Sigmoid colon (tissue), 7 donors: ENCODE results near the gene NLRX1. TPM values are rescaled to one million over a fixed set of nuclear protein-coding genes. Genes with fewer than 3 reads are reported as not detected.
"Not testable (repeated sequence)": the region's sequence is repeated elsewhere in the genome, so short reads cannot be mapped to it uniquely, and the experiment has no call there.

Experiments
- DNase-seq: peaks from one replicate; pipeline ENCODE4 v3.0.0-alpha.2; 2019
- H3K27ac ChIP-seq, 4 donors: fragments of 200-600 bp; sonication (generic); one replicate each; pipeline ENCODE4 v1.5.1; 2016 to 2019; ENCODE audit warnings: mild to moderate bottlenecking in 1 of 4
- H3K27me3 ChIP-seq, 3 donors: fragments of 200-600 bp; sonication (generic); one replicate each; pipeline ENCODE4 v1.5.1; 2019; ENCODE audit warnings: mild to moderate bottlenecking in 1 of 3
- H3K36me3 ChIP-seq, 4 donors: fragments of 200-600 bp; sonication (generic); one replicate each; pipeline ENCODE4 v1.5.1; 2016 to 2019
- H3K4me1 ChIP-seq, 4 donors: fragments of 200-600 bp; sonication (generic); one replicate each; pipeline ENCODE4 v1.5.1; 2017 to 2019
- H3K4me3 ChIP-seq, 4 donors: fragments of 200-600 bp; sonication (generic); one replicate each; pipeline ENCODE4 v1.5.1; 2017 to 2019; ENCODE audit warnings: mild to moderate bottlenecking in 2 of 4, moderate library complexity in 1 of 4
- H3K9me3 ChIP-seq, 4 donors: fragments of 200-600 bp in 3 of 4; sonication (generic) in 3 of 4; one replicate each; pipeline versions ENCODE4 v1.5.1 to v1.6.1; 2013 to 2019
- EP300 ChIP-seq, 4 donors: sonication (generic); formaldehyde crosslinking; IDR thresholded peaks; one replicate each; pipeline ENCODE4 v1.6.1; 2017; ENCODE audit warnings: antibody characterized with exemption in 4 of 4
- POLR2A ChIP-seq, 2 donors: fragments of 450-650 bp; IDR thresholded peaks; one replicate each; pipeline ENCODE4 v1.6.1; 2016; ENCODE audit warnings: antibody characterized with exemption in 2 of 2, mild to moderate bottlenecking in 2 of 2, moderate library complexity in 2 of 2
- POLR2AphosphoS5 ChIP-seq, 4 donors: sonication (generic); formaldehyde crosslinking; IDR thresholded peaks; one replicate each; pipeline ENCODE4 v1.6.1; 2017; ENCODE audit warnings: antibody characterized with exemption in 4 of 4
- WGBS, 2 donors: extraction: QIAGEN DNeasy Blood & Tissue Kit; methylation state at CpG; one replicate each; pipeline ENCODE4 v1.1.7; 2013; 5-methylcytosine and 5-hydroxymethylcytosine counted together
- intact Hi-C: fragments of 100-400 bp; cut with DNase I; formaldehyde crosslinking; loops from one replicate; pipeline ENCODE4 v1.15.1; 2023
- polyA plus RNA-seq, 3 donors: library from polyadenylated mRNA; stranded (reverse); fragments of 200-250 nt; gene quantifications; one replicate each; pipeline ENCODE4 v1.2.3, GENCODE V29; 2013
- total RNA-seq, 4 donors: library from RNA; depleted of rRNA; stranded (reverse); fragments of >200 nt; gene quantifications; one replicate each; pipeline ENCODE4 v1.1.0, GENCODE V29; 2016
- TF ChIP-seq, protein P1 (sequence below), 4 experiments: fragments of 450-650 bp in 3 of 4; fragments of 200-600 bp in 1 of 4; IDR thresholded peaks; one replicate each; pipeline ENCODE4 v1.5.1; 2016 to 2019; ENCODE audit warnings: antibody characterized with exemption in 4 of 4, mild to moderate bottlenecking in 3 of 4, moderate library complexity in 2 of 4
- donor health status: healthy with polysubstance abuse.
- donor health status: Bipolar disorder and iron deficiency.
- donor health status: healthy.

NLRX1 gene
- total and polyA plus RNA-seq, 7 donors, result 3.9 to 21.9 (median 10.7) TPM

DNA sequence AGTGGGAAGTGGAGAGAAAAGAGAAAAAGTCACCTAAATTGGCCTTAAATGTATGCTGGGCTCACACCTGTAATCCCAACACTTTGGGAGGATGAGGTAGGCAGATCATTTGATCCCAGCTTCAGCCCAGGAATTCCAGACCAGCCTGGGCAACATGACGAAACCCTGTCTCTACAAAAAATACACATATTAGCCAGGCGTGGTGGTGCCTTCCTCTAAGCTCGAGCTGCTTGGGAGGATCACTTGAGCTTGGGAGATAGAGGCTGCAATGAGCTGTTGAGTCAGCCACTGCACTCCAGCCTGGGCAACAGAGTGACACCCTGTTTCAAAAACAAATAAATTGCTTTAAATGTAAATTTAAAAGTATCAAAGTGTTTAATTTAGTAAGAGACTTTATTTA, 41.5 kb downstream of the NLRX1 start:
- Histone ChIP-seq H3K27ac (no peak overlapping the region), H3K4me1 (peaks cover 0 to 29% (median 20%) of the 10 kb centered on the region in 4 donors), H3K27me3 (no peaks in the 10 kb centered on the region), H3K36me3 (no peaks in the 10 kb centered on the region), H3K4me3 (no peak overlapping the region), H3K9me3 (no peaks in the 10 kb centered on the region)
- TF ChIP-seq POLR2AphosphoS5 (IDR thresholded peaks at IDR 0.05), result no peak
- TF ChIP-seq, protein P1, sequence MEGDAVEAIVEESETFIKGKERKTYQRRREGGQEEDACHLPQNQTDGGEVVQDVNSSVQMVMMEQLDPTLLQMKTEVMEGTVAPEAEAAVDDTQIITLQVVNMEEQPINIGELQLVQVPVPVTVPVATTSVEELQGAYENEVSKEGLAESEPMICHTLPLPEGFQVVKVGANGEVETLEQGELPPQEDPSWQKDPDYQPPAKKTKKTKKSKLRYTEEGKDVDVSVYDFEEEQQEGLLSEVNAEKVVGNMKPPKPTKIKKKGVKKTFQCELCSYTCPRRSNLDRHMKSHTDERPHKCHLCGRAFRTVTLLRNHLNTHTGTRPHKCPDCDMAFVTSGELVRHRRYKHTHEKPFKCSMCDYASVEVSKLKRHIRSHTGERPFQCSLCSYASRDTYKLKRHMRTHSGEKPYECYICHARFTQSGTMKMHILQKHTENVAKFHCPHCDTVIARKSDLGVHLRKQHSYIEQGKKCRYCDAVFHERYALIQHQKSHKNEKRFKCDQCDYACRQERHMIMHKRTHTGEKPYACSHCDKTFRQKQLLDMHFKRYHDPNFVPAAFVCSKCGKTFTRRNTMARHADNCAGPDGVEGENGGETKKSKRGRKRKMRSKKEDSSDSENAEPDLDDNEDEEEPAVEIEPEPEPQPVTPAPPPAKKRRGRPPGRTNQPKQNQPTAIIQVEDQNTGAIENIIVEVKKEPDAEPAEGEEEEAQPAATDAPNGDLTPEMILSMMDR (IDR thresholded peaks at IDR 0.05), result no peak
- no peak for TF ChIP-seq POLR2A (IDR thresholded peaks at IDR 0.05)
- no peak for TF ChIP-seq EP300 (IDR thresholded peaks at IDR 0.05)
- 81 to 88% methylated on average over 3 of the region's 3 CpGs for WGBS, 2 donors
- intact Hi-C loops, result no loop called here
- DNase-seq, result no peak

DNA sequence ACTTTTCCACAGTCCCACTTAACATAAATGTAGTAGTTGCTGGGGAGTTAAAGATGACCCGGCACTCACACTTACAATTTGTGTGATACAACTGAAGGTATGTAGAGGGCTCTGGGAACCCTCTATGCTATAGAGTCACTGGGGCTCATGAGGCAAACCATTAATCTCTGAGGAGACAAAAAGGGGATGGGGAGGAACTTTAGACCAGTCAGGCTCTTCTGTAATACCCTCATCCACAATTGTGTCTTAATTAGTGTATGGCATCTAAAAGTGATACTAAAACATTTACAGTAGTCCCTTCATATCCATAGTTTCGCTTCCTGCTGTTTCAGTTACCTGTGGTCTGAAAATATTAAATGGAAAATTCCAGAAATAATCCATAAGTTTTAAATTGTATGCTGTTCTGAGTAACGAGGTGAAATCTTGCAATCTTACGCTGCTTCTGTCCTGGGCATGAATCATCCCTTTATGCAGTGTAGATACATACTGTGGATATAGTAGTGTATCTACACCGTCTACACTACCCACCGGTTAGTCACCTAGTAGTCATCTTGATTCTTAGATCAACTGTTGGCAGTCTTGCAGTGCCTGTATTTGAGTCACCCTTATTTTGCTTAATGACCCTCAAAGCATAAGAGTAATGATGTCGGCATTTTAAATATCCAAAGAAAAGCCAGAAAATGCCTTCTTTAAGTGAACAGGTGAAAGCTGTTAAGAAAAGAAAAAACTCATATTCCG, 49.8 kb downstream of the NLRX1 start:
- H3K27ac ChIP-seq, result no peak overlapping the region
- TF ChIP-seq, protein P1 (IDR thresholded peaks at IDR 0.05), result no peak
- no peak for TF ChIP-seq EP300 (IDR thresholded peaks at IDR 0.05)
- TF ChIP-seq POLR2AphosphoS5 (IDR thresholded peaks at IDR 0.05), result no peak
- TF ChIP-seq POLR2A (IDR thresholded peaks at IDR 0.05), result no peak

DNA sequence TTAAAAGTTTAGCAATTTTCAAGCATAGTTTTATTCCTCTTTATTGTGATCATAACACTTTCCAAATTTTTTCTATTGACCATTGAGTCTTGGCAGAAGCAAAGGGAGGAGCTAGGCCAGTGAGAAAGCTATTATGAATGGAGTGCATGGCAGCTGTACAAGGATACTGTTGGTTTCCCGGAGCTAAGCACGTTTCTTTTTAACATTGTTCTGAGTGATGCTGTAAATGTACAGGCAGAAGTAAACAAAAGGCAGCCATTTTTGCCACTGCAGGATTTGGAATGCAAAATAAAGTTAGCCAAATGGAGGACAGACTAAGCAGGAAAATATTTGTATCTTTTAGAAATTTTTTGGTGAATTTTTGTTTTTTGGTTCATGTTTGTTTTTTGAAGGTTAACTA, 53.8 kb downstream of the NLRX1 start:
- WGBS, 2 donors, result 8 to 24% methylated on average over 2 of the region's 2 CpGs
- no peak overlapping the region for H3K4me3 ChIP-seq
- H3K4me1 ChIP-seq, result peaks cover 0 to 15% (median 13%) of the 10 kb centered on the region in 4 donors
- no peak for DNase-seq
- TF ChIP-seq, protein P1 (IDR thresholded peaks at IDR 0.05), result no peak
- TF ChIP-seq POLR2AphosphoS5 (IDR thresholded peaks at IDR 0.05) (no peak), EP300 (IDR thresholded peaks at IDR 0.05) (no peak), POLR2A (IDR thresholded peaks at IDR 0.05) (no peak)
- H3K27me3 ChIP-seq, result no peaks in the 10 kb centered on the region
- H3K9me3 ChIP-seq, result no peaks in the 10 kb centered on the region
- H3K27ac ChIP-seq, result peak overlapping the region in 3 of 4 donors; percentile 15 to 60 (median 36)
- intact Hi-C loops, result no loop called here
- no peaks in the 10 kb centered on the region for H3K36me3 ChIP-seq

More for the DNA sequence above, 49.8 kb downstream of the NLRX1 start:
- no peak for DNase-seq
- no peak overlapping the region for H3K4me3 ChIP-seq
- no peaks in the 10 kb centered on the region for H3K36me3 ChIP-seq
- H3K4me1 ChIP-seq, result peaks cover 0 to 15% (median 13%) of the 10 kb centered on the region in 4 donors
- 88 to 91% methylated on average over 8 of the region's 8 CpGs for WGBS, 2 donors
- intact Hi-C loops, result no loop called here
- no peaks in the 10 kb centered on the region for H3K27me3 ChIP-seq
- no peaks in the 10 kb centered on the region for H3K9me3 ChIP-seq

DNA sequence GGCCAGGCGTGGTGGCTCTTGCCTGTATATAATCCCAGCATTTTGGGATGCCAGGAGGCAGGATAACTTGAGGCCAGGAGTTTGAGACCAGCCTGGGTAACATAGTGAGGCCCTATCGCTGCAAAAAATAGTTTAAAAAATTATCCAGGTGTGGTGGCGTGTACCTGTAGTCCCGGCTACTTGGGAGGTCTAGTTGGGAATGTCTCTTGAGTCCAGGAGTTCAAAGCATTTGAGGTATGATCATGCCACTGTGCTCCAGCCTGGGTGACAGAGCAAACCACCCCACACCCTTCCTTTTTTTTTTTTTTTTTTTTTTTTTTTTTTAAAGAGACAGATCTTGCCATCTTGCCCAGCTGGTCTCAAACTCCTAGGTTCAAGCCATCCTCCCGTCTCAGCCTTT, 54.4 kb downstream of the NLRX1 start:
- WGBS, 2 donors, result 95 to 98% methylated on average over 5 of the region's 5 CpGs
- Histone ChIP-seq H3K27ac (peak overlapping the region in 3 of 4 donors; percentile 15 to 60 (median 36)), H3K9me3 (no peaks in the 10 kb centered on the region), H3K36me3 (no peaks in the 10 kb centered on the region), H3K27me3 (no peaks in the 10 kb centered on the region), H3K4me1 (peaks cover 0 to 15% (median 13%) of the 10 kb centered on the region in 4 donors), H3K4me3 (no peak overlapping the region)
- DNase-seq, result no peak
- intact Hi-C loops, result no loop called here
- TF ChIP-seq POLR2A (IDR thresholded peaks at IDR 0.05), result no peak

- H3K4me1 ChIP-seq, result peaks cover 0 to 16% (median 13%) of the 10 kb centered on the region in 4 donors
- 90 to 93% methylated on average over 1 of the region's 1 CpG for WGBS, 2 donors
- H3K4me3 ChIP-seq, result no peak overlapping the region
- no peaks in the 10 kb centered on the region for H3K9me3 ChIP-seq
- no peaks in the 10 kb centered on the region for H3K27me3 ChIP-seq
- H3K36me3 ChIP-seq, result no peaks in the 10 kb centered on the region
- TF ChIP-seq, protein P1 (IDR thresholded peaks at IDR 0.05), result no peak
- TF ChIP-seq POLR2AphosphoS5 (IDR thresholded peaks at IDR 0.05), result no peak
- TF ChIP-seq POLR2A (IDR thresholded peaks at IDR 0.05), result no peak
- no peak for TF ChIP-seq EP300 (IDR thresholded peaks at IDR 0.05)
- intact Hi-C loops, result no loop called here
- no peak overlapping the region for H3K27ac ChIP-seq
- no peak for DNase-seq
Measured at GRCh38 chr11:119223856-119224255, 55.3 kb downstream of the NLRX1 start.

DNA sequence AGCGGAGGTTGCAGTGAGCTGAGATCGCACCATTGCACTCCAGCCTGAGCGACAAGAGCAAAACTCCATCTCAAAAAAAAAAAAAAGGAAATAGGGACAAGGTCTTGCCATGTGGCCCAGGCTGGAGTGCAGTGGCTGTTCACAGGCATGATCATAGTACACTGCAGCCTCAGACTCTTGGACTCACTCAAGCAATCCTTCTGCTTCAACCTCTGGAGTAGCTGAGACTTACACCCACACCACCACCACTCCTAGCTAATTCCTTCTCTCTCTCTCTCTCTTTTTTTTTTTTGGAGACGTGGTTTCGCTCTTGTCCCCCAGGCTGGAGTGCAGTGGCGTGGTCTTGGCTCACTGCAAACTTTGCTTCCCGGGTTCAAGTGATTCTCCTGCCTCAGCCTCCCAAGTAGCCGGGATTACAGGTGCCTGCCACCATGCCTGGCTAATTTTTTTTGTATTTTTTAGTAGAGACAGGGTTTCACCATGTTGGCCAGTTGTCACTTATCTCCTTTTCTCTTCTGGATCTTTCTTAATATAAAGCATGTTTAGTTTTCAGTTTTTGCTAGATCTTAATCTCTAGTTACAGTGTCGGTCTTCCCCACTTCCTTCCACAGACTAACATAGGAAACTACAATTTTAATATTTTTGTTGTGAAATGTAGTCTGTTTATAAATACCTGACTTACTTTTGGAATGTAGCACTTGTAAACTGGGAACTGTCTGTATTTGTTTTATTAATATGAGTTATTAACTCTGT, 60.2 kb downstream of the NLRX1 start:
- H3K27ac ChIP-seq, H3K27me3 ChIP-seq, H3K9me3 ChIP-seq, DNase-seq, intact Hi-C loops, H3K4me3 ChIP-seq, H3K4me1 ChIP-seq: not testable (repeated sequence)
- WGBS, 2 donors, result 82 to 93% methylated on average over 9 of the region's 9 CpGs
- H3K36me3 ChIP-seq, result peaks cover 0 to 13% (median 1%) of the 10 kb centered on the region in 4 donors
